Measurements from ENCODE around the gene SIT1. TPM values are rescaled to one million over a fixed set of nuclear protein-coding genes. Genes with fewer than 3 reads are reported as not detected.

Gene SIT1
- total RNA-seq, 1 donor from 2014 or later: 90.5 TPM

DNA sequence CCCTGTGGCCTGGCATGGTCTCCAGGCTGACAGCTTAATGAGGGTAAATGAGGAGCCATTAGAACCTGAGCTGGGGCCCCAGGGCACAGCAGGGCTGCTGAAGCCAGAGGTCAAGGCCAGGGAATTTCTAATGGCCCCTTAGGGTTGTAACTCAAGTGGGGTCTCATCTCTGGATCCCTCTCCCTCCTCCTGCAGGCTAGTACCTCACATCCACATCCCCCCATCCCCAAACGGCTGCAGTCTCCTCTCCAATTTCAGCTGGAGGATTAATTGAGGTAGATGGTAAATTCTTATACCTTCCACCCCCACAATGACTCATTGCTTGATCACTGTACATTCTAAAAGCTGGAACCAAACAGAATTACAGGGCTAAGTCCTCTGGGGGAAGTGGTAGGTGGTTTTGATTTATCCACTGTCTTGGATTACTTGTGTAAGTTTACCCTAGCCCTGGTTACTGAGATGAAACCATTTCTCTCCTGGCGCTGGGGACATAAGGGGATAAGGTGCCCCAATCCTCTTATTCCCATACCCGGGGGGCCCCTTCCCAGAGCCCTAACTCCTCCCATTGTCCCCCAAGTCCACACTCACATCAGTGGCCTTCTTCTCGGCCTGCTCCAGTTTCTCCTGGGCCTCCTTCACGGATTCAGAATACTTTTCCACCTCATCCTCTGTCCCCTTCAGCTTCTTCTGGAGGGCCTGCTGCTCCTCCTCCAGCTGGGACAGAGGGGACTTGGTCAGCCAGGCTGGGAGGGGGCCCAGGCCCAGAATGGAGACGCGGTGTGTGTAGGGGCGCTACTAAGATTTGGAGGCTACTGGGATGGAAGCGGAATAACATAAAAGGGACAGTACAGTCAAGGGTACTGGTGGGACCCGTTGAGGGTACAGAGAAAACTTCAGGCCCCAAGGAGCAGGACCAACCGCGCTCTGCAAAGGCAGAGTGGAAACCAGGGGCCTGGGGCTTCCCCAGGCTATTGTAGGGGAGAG, 38.1 kb upstream of the SIT1 start:
- Mint-ChIP-seq H3K4me1 (ENCODE audit: low read depth) (peaks cover 26% of the 10 kb centered on the region), H3K27me3 (ENCODE audit: insufficient read depth) (peaks cover 2% of the 10 kb centered on the region), H3K36me3 (ENCODE audit: low read depth) (no peaks in the 10 kb centered on the region), H3K9me3 (no peaks in the 10 kb centered on the region), H3K4me3 (peak overlapping the region; percentile 75), H3K27ac (no peak overlapping the region)
- intact Hi-C loops (cut with micrococcal nuclease): loop anchor here (1.0 to 2.0 kb wide), 3 partner anchors 24 to 84 kb away; partner anchors contain the start of genes ARHGEF39 and TESK1
- DNase-seq (ENCODE audit: low spot score): no peak

DNA sequence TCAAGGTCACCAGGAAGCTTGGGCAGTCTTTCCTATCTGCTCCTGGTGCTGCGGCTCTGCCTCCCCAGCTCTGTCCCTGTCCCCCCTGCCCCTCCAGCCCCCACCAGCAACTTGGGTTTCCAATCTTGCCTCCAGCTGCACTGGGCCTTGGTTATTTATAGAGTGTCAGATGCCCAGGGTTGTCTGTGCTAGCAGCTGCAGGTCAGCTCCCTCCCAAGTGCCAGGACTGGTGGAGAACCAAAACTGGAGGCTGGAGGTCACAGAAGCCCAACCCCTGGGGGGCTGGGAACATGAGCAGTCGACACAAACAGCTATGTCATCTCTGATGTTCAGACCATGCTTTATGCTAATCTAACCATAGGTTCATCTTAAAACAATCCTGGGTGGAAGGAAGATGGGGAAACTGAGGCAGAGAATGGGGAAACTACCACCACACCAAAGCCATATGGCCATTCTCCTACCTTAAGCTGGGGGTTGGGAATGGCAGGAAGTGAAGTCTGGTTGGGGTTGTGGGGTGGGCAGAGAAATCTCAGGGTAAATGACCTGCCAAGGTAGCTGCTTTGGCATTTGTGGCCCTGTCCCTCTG, 37.3 kb upstream of the SIT1 start:
- Mint-ChIP-seq H3K27me3 (ENCODE audit: insufficient read depth) (peaks cover 2% of the 10 kb centered on the region), H3K36me3 (ENCODE audit: low read depth) (no peaks in the 10 kb centered on the region), H3K4me3 (no peak overlapping the region), H3K27ac (no peak overlapping the region), H3K4me1 (ENCODE audit: low read depth) (peaks cover 26% of the 10 kb centered on the region), H3K9me3 (no peaks in the 10 kb centered on the region)
- no peak for DNase-seq (ENCODE audit: low spot score)
- intact Hi-C loops (cut with micrococcal nuclease): loop anchor here (1.0 to 2.0 kb wide), 3 partner anchors 23 to 83 kb away; partner anchors contain the start of genes ARHGEF39 and TESK1

DNA sequence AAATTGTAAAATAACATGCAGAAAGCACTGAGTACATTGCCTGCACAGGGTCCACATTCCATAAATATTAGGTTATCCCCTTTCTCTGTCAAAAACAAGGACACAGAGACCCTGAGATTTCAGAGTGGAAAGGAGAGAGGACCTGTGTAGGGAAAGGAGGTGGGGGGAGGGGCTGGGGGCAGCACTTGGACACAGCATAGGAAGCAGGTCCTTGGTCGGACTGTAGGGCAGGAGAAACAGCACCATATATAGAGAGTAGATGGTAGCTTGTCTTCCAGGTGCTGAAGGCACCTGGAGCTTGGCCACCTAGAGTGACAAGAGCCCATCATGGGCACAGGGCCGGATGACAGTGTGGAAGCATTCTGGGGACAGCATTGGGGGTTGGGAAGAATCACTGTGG, 36.6 kb upstream of the SIT1 start:
- H3K4me1 Mint-ChIP-seq (ENCODE audit: low read depth): peaks cover 26% of the 10 kb centered on the region
- intact Hi-C loops (cut with micrococcal nuclease): no loop called here
- no peak overlapping the region for H3K4me3 Mint-ChIP-seq
- peaks cover 2% of the 10 kb centered on the region for H3K27me3 Mint-ChIP-seq (ENCODE audit: insufficient read depth)
- H3K9me3 Mint-ChIP-seq: no peaks in the 10 kb centered on the region
- H3K27ac Mint-ChIP-seq: no peak overlapping the region
- no peak for DNase-seq (ENCODE audit: low spot score)
- H3K36me3 Mint-ChIP-seq (ENCODE audit: low read depth): no peaks in the 10 kb centered on the region

DNA sequence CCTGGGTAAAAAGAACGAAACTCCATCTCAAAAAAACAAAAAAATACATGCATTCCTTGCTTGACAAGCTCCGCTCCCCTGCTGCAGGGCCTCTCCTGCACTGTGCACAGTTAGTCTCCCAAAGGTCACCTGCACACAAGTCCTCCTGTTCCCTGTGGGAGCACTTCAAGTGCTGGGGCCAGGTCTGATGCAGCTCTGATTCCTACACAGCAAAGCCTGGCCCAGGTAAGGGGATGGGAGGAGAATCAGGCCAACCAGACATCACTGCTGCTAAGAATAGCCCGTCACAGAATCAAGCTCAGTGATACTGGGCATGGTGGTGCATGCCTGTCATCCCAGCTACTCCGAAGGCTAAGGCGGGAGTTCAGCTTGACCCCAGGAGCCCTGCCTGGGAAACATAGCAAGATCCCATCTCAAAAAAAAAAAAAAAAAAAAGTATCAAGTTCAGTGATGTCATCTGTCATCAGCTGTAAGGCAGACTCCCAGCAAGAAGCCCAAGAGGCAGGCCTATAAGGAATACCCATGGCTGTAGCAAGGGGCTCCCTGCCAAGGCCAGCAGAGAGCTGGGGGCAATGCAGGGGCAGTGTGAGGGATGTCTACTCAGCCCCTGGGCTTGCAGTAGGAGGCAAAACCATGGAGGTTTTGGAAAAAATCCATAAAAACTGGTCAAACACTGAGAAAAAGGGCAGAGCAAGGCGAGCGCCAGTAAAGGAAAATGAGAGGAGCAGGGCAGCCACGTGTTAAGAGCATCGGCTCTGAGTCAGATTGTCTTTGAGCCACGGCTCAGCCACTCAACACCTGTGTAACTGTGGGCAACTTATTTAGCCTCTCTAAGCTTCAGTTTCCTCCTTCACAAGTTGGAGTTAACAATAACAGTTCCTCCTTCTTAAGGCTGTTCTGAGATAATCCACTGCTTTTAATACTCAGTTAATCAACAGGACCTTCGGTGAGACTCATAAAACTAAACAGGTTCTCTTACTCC, 35.8 kb upstream of the SIT1 start:
- intact Hi-C loops (cut with micrococcal nuclease): no loop called here
- no peaks in the 10 kb centered on the region for H3K36me3 Mint-ChIP-seq (ENCODE audit: low read depth)
- H3K27ac Mint-ChIP-seq: no peak overlapping the region
- peaks cover 20% of the 10 kb centered on the region for H3K4me1 Mint-ChIP-seq (ENCODE audit: low read depth)
- no peak for DNase-seq (ENCODE audit: low spot score)
- peaks cover 5% of the 10 kb centered on the region for H3K27me3 Mint-ChIP-seq (ENCODE audit: insufficient read depth)
- H3K4me3 Mint-ChIP-seq: no peak overlapping the region
- no peaks in the 10 kb centered on the region for H3K9me3 Mint-ChIP-seq

DNA sequence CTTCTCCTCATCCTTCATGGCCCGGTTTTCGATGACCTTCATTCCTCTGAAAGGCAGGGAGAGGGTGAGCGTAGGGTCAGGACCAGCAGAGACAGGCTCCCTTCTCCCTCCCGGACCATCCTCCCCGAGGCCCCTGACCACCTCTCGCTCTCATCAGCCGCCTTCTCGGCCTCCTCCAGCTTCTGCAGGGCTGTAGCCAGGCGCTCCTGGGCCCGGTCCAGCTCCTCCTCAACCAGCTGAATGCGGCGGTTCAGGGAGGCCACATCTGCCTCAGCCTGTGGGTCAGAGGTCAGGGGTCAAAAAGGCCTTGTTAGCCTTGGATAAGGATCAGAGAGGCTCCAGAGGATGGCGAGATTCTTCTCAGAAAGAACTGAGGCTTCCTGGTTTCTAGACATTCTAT, 34.8 kb upstream of the SIT1 start:
- H3K27me3 Mint-ChIP-seq (ENCODE audit: insufficient read depth): peaks cover 5% of the 10 kb centered on the region
- peaks cover 14% of the 10 kb centered on the region for H3K4me1 Mint-ChIP-seq (ENCODE audit: low read depth)
- no peaks in the 10 kb centered on the region for H3K36me3 Mint-ChIP-seq (ENCODE audit: low read depth)
- DNase-seq (ENCODE audit: low spot score): no peak
- H3K27ac Mint-ChIP-seq: no peak overlapping the region
- no peaks in the 10 kb centered on the region for H3K9me3 Mint-ChIP-seq
- intact Hi-C loops (cut with micrococcal nuclease): no loop called here
- H3K4me3 Mint-ChIP-seq: no peak overlapping the region

DNA sequence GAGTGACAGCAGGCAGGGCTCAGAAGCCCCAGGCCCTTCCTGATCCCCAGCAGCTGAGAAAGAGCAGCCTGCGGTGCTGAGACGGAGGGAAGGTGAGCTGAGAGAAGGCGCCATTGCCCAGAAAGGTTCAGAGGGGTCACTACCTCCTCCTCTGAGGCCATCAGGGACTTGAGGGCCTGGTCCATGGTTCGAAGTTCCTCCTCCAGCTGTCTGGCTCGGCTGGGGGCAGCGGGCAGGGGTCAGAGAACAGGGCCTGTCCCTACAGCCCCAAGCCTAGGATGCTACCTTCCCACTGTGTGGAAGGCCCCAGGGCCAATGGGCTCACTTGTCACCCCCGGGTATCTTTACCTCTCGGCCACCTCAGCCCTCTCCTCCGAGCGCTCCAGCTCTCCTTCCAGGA, 34.2 kb upstream of the SIT1 start:
- H3K4me1 Mint-ChIP-seq (ENCODE audit: low read depth): peaks cover 14% of the 10 kb centered on the region
- H3K4me3 Mint-ChIP-seq: no peak overlapping the region
- DNase-seq (ENCODE audit: low spot score): no peak
- H3K9me3 Mint-ChIP-seq: no peaks in the 10 kb centered on the region
- no peaks in the 10 kb centered on the region for H3K36me3 Mint-ChIP-seq (ENCODE audit: low read depth)
- peaks cover 5% of the 10 kb centered on the region for H3K27me3 Mint-ChIP-seq (ENCODE audit: insufficient read depth)
- intact Hi-C loops (cut with micrococcal nuclease): no loop called here
- H3K27ac Mint-ChIP-seq: no peak overlapping the region

DNA sequence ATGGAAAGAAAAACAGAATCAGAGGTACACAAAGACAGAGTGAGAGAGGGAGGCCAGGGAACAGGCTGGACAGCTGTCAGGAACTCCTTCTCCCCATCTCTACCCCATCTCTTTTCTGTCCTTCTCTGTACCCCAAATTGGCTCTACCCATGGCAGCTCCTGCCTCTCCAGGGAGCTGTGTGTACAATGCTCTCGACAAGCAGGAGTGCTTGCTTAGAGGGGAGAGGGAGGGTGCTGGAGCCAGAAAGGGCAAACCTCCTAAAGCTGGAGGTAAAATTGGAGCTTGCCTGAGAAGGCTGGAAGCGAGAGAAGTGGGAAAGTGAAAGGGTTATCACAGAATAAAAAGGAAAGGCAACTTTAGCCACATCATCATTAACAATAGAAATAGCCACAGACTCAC, 32.6 kb upstream of the SIT1 start:
- intact Hi-C loops (cut with micrococcal nuclease): no loop called here
- Mint-ChIP-seq H3K27me3 (ENCODE audit: insufficient read depth) (peaks cover 8% of the 10 kb centered on the region), H3K36me3 (ENCODE audit: low read depth) (no peaks in the 10 kb centered on the region), H3K27ac (no peak overlapping the region), H3K4me1 (ENCODE audit: low read depth) (peaks cover 5% of the 10 kb centered on the region), H3K9me3 (no peaks in the 10 kb centered on the region), H3K4me3 (no peak overlapping the region)
- DNase-seq (ENCODE audit: low spot score): no peak

DNA sequence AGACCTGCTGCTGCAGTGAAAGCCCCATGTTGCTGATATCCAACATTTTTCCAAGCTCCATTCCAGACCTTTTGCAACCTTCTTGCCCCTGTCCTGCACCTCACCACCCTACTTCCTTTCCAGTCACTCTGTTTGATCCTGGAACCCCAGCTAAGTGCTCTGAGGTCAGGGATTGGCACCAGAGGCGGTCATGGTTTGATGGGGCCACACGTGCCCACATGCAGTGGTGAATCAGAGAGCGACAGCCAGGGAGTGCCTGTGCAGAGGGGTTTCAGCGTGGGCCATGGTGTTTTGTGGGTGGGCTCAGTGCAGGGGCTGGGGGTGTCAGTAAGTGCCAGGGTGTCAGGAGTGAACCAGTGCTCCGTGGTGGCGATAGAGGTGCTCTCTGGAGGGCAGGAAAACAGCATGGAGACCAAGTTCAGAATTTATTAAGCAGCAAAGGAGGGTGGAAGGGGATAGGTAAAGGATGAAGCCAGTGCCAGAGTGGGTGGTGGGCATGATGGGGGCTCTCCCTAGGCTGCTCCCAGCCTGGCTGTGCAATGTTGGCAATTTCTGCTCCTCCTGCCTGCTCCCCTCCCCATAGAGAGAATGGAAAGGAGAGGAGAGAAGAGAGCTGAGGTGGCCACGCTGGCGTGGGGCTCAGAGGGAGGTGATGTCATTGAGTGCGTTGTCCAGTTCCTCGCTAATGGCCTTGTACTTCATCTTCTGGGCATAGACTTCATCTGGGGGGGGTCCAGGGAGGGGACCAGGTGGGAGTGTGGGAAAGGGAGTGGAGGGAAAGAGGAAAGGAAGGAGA, 32.0 kb upstream of the SIT1 start:
- intact Hi-C loops (cut with micrococcal nuclease): no loop called here
- DNase-seq (ENCODE audit: low spot score): no peak
- no peaks in the 10 kb centered on the region for H3K36me3 Mint-ChIP-seq (ENCODE audit: low read depth)
- peaks cover 8% of the 10 kb centered on the region for H3K27me3 Mint-ChIP-seq (ENCODE audit: insufficient read depth)
- H3K4me1 Mint-ChIP-seq (ENCODE audit: low read depth): no peaks in the 10 kb centered on the region
- H3K4me3 Mint-ChIP-seq: no peak overlapping the region
- H3K27ac Mint-ChIP-seq: no peak overlapping the region
- no peaks in the 10 kb centered on the region for H3K9me3 Mint-ChIP-seq

DNA sequence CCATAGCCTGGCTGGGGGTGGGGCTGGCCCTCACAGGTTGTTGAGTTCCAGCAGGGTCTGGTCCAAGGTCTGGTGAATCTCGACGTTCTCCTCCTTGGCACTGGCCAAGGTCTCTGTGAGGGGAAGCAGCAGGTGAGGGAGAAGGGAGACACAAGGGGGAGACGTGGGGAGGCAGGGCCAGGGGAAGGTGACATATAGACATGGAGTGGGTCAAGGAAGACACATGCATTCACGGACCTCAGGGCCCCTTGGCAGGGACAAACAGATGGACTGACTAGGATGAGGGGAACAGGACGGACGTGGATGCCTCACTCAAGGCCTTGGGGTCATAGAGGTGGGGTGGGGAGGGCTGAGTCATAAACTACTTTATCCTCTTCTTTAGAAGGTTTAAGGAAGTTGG, 31.3 kb upstream of the SIT1 start:
- Mint-ChIP-seq H3K36me3 (ENCODE audit: low read depth) (no peaks in the 10 kb centered on the region), H3K4me1 (ENCODE audit: low read depth) (no peaks in the 10 kb centered on the region), H3K27me3 (ENCODE audit: insufficient read depth) (peaks cover 6% of the 10 kb centered on the region), H3K9me3 (no peaks in the 10 kb centered on the region), H3K27ac (no peak overlapping the region), H3K4me3 (no peak overlapping the region)
- DNase-seq (ENCODE audit: low spot score): no peak
- intact Hi-C loops (cut with micrococcal nuclease): no loop called here

DNA sequence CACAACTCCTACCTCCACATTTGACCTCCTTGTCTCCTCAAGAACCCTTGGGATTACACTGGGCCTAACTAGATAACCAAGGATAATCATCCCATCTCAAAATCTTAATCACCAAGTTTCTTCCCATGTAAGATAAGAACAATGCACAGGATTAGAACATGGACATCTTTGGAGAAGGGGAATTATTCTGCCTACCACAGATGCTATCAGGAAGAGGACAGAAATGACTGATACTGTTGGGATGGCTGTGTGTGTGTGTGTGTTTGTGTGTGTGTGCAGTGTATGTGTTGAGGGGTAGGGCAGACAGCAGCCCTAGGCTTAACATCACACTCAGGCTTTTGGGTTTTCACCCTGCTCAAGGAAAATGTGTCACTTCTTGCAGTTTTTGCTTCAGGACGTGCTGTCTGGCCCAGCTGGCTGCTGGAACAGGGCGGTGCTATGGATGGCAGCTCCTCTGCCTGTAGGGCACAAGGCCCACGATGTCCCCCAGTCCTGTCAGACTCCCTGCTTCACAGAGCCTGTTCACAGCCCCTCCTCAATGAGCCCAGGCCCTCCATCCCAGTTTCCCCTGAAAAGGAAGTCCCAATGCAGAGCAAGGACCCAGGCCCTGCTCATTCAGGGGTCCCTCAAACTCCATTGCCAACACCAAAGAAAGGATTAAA, 30.7 kb upstream of the SIT1 start:
- intact Hi-C loops (cut with micrococcal nuclease): no loop called here
- no peak for DNase-seq (ENCODE audit: low spot score)
- no peak overlapping the region for H3K4me3 Mint-ChIP-seq
- peaks cover 1% of the 10 kb centered on the region for H3K4me1 Mint-ChIP-seq (ENCODE audit: low read depth)
- H3K27ac Mint-ChIP-seq: no peak overlapping the region
- peaks cover 8% of the 10 kb centered on the region for H3K27me3 Mint-ChIP-seq (ENCODE audit: insufficient read depth)
- no peaks in the 10 kb centered on the region for H3K36me3 Mint-ChIP-seq (ENCODE audit: low read depth)
- H3K9me3 Mint-ChIP-seq: no peaks in the 10 kb centered on the region

DNA sequence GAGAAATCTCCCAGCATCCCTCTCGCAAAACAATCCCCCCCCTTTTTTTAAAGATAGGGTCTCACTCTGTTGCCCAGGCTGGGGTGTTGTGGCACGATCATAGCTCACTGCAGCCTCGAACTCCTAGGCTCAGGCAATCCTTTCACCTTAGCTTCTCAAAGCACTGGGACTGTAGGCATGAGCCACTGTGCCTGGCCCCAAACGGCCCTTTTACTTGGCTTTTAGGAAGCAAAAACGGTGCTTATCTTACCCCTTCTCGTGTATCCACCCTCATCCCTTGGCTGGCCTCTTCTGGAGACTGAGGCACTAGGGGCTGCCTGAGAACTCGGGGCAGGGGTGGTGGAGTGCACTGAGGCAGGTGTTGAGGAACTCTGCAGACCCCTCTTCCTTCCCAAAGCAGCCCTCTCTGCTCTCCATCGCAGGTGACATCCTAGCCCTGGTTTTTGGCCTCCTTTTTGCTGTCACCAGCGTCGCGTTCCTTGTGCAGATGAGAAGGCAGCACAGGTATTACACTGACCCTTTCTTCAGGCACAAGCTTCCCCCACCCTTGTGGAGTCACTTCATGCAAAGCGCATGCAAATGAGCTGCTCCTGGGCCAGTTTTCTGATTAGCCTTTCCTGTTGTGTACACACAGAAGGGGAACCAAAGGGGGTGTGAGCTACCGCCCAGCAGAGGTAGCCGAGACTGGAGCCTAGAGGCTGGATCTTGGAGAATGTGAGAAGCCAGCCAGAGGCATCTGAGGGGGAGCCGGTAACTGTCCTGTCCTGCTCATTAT, 29.8 kb upstream of the SIT1 start:
- Mint-ChIP-seq H3K27me3 (ENCODE audit: insufficient read depth) (peaks cover 11% of the 10 kb centered on the region), H3K4me1 (ENCODE audit: low read depth) (peaks cover 5% of the 10 kb centered on the region), H3K36me3 (ENCODE audit: low read depth) (no peaks in the 10 kb centered on the region), H3K4me3 (no peak overlapping the region), H3K27ac (no peak overlapping the region), H3K9me3 (no peaks in the 10 kb centered on the region)
- intact Hi-C loops (cut with micrococcal nuclease): no loop called here
- DNase-seq (ENCODE audit: low spot score): no peak

All from activated T-helper 1 cell treated with anti-CD3 and anti-CD28 coated beads, Interleukin-12 subunit alpha, Interleukin-12 subunit beta, Interleukin-2, Interleukin-4 antibody, amounts not matched to agents 30 ng/mL and 10 ng/mL and 1 ng/mL, durations not matched to agents 14 hours and 24 hours and 36 hours (primary cell).